PC-9 (cell line): ENCODE data around the gene VAPA.

Source experiments
- CTCF ChIP-seq: fragments of 200-600 bp; sonication (generic); conservative IDR thresholded peaks from 2 replicates; pipeline ENCODE4 v1.6.1; 2017; ENCODE audit warnings: mixed run types, antibody characterized with exemption, mild to moderate bottlenecking, moderate library complexity
- EZH2 ChIP-seq: fragments of 200-600 bp; sonication (generic); IDR thresholded peaks from 2 replicates; pipeline ENCODE4 v1.8.0; 2017; ENCODE audit warnings: antibody characterized with exemption, low read depth

- no peak for TF ChIP-seq CTCF
- no peak for TF ChIP-seq EZH2
Measured at GRCh38 chr18:9930299-9930884, 16.6 kb downstream of the VAPA start.
